Sigmoid colon (tissue), 7 donors: ENCODE results near the gene FOXP1. TPM values are rescaled to one million over a fixed set of nuclear protein-coding genes. Genes with fewer than 3 reads are reported as not detected.

Experiments used
- DNase-seq: peaks from one replicate; pipeline ENCODE4 v3.0.0-alpha.2; 2019
- H3K27ac ChIP-seq, 4 donors: fragments of 200-600 bp; sonication (generic); one replicate each; pipeline ENCODE4 v1.5.1; 2016 to 2019; ENCODE audit warnings: mild to moderate bottlenecking in 1 of 4
- H3K27me3 ChIP-seq, 3 donors: fragments of 200-600 bp; sonication (generic); one replicate each; pipeline ENCODE4 v1.5.1; 2019; ENCODE audit warnings: mild to moderate bottlenecking in 1 of 3
- H3K36me3 ChIP-seq, 4 donors: fragments of 200-600 bp; sonication (generic); one replicate each; pipeline ENCODE4 v1.5.1; 2016 to 2019
- H3K4me1 ChIP-seq, 4 donors: fragments of 200-600 bp; sonication (generic); one replicate each; pipeline ENCODE4 v1.5.1; 2017 to 2019
- H3K4me3 ChIP-seq, 4 donors: fragments of 200-600 bp; sonication (generic); one replicate each; pipeline ENCODE4 v1.5.1; 2017 to 2019; ENCODE audit warnings: mild to moderate bottlenecking in 2 of 4, moderate library complexity in 1 of 4
- H3K9me3 ChIP-seq, 4 donors: fragments of 200-600 bp in 3 of 4; sonication (generic) in 3 of 4; one replicate each; pipeline versions ENCODE4 v1.5.1 to v1.6.1; 2013 to 2019
- CTCF ChIP-seq, 4 experiments: fragments of 450-650 bp in 3 of 4; fragments of 200-600 bp in 1 of 4; IDR thresholded peaks; one replicate each; pipeline ENCODE4 v1.5.1; 2016 to 2019; ENCODE audit warnings: antibody characterized with exemption in 4 of 4, mild to moderate bottlenecking in 3 of 4, moderate library complexity in 2 of 4
- EP300 ChIP-seq, 4 donors: sonication (generic); formaldehyde crosslinking; IDR thresholded peaks; one replicate each; pipeline ENCODE4 v1.6.1; 2017; ENCODE audit warnings: antibody characterized with exemption in 4 of 4
- POLR2A ChIP-seq, 2 donors: fragments of 450-650 bp; IDR thresholded peaks; one replicate each; pipeline ENCODE4 v1.6.1; 2016; ENCODE audit warnings: antibody characterized with exemption in 2 of 2, mild to moderate bottlenecking in 2 of 2, moderate library complexity in 2 of 2
- POLR2AphosphoS5 ChIP-seq, 4 donors: sonication (generic); formaldehyde crosslinking; IDR thresholded peaks; one replicate each; pipeline ENCODE4 v1.6.1; 2017; ENCODE audit warnings: antibody characterized with exemption in 4 of 4
- WGBS, 2 donors: extraction: QIAGEN DNeasy Blood & Tissue Kit; methylation state at CpG; one replicate each; pipeline ENCODE4 v1.1.7; 2013; 5-methylcytosine and 5-hydroxymethylcytosine counted together
- intact Hi-C: fragments of 100-400 bp; cut with DNase I; formaldehyde crosslinking; loops from one replicate; pipeline ENCODE4 v1.15.1; 2023
- polyA plus RNA-seq, 3 donors: library from polyadenylated mRNA; stranded (reverse); fragments of 200-250 nt; gene quantifications; one replicate each; pipeline ENCODE4 v1.2.3, GENCODE V29; 2013
- total RNA-seq, 4 donors: library from RNA; depleted of rRNA; stranded (reverse); fragments of >200 nt; gene quantifications; one replicate each; pipeline ENCODE4 v1.1.0, GENCODE V29; 2016
- donor health status: healthy with polysubstance abuse.
- donor health status: Bipolar disorder and iron deficiency.
- donor health status: healthy.

The FOXP1 gene
- total and polyA plus RNA-seq, 7 donors, result 13.8 to 232 (median 139) TPM

- peak overlapping the region; percentile 84 to 93 (median 86) for H3K27ac ChIP-seq
- H3K36me3 ChIP-seq, result no peaks in the 10 kb centered on the region
- H3K4me1 ChIP-seq, result peaks cover 0 to 81% (median 57%) of the 10 kb centered on the region in 4 donors
- no peaks in the 10 kb centered on the region for H3K9me3 ChIP-seq
- no peak for DNase-seq
- 30 to 52% methylated on average over 10 of the region's 10 CpGs for WGBS, 2 donors
- intact Hi-C loops, result loop anchor here (2.0 to 10.0 kb wide), 4 partner anchors 176 to 553 kb away; no protein-coding TSS in a partner anchor
- no peaks in the 10 kb centered on the region for H3K27me3 ChIP-seq
- TF ChIP-seq POLR2A (IDR thresholded peaks at IDR 0.05), result peak in 1 of 2 donors; percentile 11
- TF ChIP-seq EP300 (IDR thresholded peaks at IDR 0.05), result no peak
- peak in 2 of 4 donors; percentile 42 to 69 for TF ChIP-seq POLR2AphosphoS5 (IDR thresholded peaks at IDR 0.05)
- TF ChIP-seq CTCF (IDR thresholded peaks at IDR 0.05), result no peak
- H3K4me3 ChIP-seq, result peak overlapping the region; percentile 33 to 61 (median 52)
Observed at GRCh38 chr3:71131375-71132314, 451.9 kb downstream of the FOXP1 start.

- no peaks in the 10 kb centered on the region for H3K27me3 ChIP-seq
- H3K4me1 ChIP-seq, result peaks cover 0 to 81% (median 55%) of the 10 kb centered on the region in 4 donors
- intact Hi-C loops, result loop anchor here (2.0 to 10.0 kb wide), 4 partner anchors 177 to 554 kb away; no protein-coding TSS in a partner anchor
- TF ChIP-seq POLR2AphosphoS5 (IDR thresholded peaks at IDR 0.05) (peak in 3 of 4 donors; percentile 80 to 85 (median 82)), POLR2A (IDR thresholded peaks at IDR 0.05) (peak; percentile 50 to 60), CTCF (IDR thresholded peaks at IDR 0.05) (no peak)
- peak; percentile 86 for DNase-seq
- 4 to 10% methylated on average over 19 of the region's 19 CpGs for WGBS, 2 donors
- peak overlapping the region; percentile 33 to 61 (median 52) for H3K4me3 ChIP-seq
- no peaks in the 10 kb centered on the region for H3K36me3 ChIP-seq
- H3K27ac ChIP-seq, result peak overlapping the region; percentile 84 to 93 (median 86)
- H3K9me3 ChIP-seq, result no peaks in the 10 kb centered on the region
Observed at GRCh38 chr3:71130471-71131374, 452.8 kb downstream of the FOXP1 start.

- Histone ChIP-seq H3K4me1 (peaks cover 0 to 81% (median 52%) of the 10 kb centered on the region in 4 donors), H3K27me3 (no peaks in the 10 kb centered on the region), H3K4me3 (peak overlapping the region; percentile 33 to 61 (median 52)), H3K9me3 (no peaks in the 10 kb centered on the region), H3K27ac (peak overlapping the region; percentile 84 to 93 (median 86)), H3K36me3 (no peaks in the 10 kb centered on the region)
- intact Hi-C loops, result loop anchor here (2.0 to 10.0 kb wide), 6 partner anchors 65 to 555 kb away; no protein-coding TSS in a partner anchor
- DNase-seq, result no peak
- TF ChIP-seq POLR2AphosphoS5 (IDR thresholded peaks at IDR 0.05) (peak; percentile 15 to 57 (median 44)), EP300 (IDR thresholded peaks at IDR 0.05) (no peak), POLR2A (IDR thresholded peaks at IDR 0.05) (peak in 1 of 2 donors; percentile 19)
- WGBS, 2 donors, result 0 to 1% methylated on average over 13 of the region's 13 CpGs
Observed at GRCh38 chr3:71129611-71130431, 453.7 kb downstream of the FOXP1 start.

- Histone ChIP-seq H3K27me3 (no peaks in the 10 kb centered on the region), H3K36me3 (no peaks in the 10 kb centered on the region), H3K4me3 (peak overlapping the region; percentile 33 to 61 (median 52)), H3K9me3 (no peaks in the 10 kb centered on the region), H3K4me1 (peaks cover 0 to 81% (median 45%) of the 10 kb centered on the region in 4 donors), H3K27ac (peak overlapping the region; percentile 84 to 93 (median 86))
- WGBS, 2 donors, result 3 to 14% methylated on average over 6 of the region's 6 CpGs
- intact Hi-C loops, result loop anchor here (2.0 kb wide), 2 partner anchors 64 to 116 kb away; no protein-coding TSS in a partner anchor
- TF ChIP-seq POLR2AphosphoS5 (IDR thresholded peaks at IDR 0.05) (peak in 1 of 4 donors; percentile 12), POLR2A (IDR thresholded peaks at IDR 0.05) (no peak)
- DNase-seq, result no peak
Observed at GRCh38 chr3:71128961-71129360, 454.6 kb downstream of the FOXP1 start.
